ENCODE measurements around the gene RAB3GAP2. TPM values are rescaled to one million over a fixed set of nuclear protein-coding genes. Genes with fewer than 3 reads are reported as not detected.
"Not testable (repeated sequence)": the region's sequence is repeated elsewhere in the genome, so short reads cannot be mapped to it uniquely, and the experiment has no call there.

The RAB3GAP2 gene
- total and polyA plus RNA-seq, 2 experiments from 2014 or later = 15.8 to 22.6 TPM

DNA sequence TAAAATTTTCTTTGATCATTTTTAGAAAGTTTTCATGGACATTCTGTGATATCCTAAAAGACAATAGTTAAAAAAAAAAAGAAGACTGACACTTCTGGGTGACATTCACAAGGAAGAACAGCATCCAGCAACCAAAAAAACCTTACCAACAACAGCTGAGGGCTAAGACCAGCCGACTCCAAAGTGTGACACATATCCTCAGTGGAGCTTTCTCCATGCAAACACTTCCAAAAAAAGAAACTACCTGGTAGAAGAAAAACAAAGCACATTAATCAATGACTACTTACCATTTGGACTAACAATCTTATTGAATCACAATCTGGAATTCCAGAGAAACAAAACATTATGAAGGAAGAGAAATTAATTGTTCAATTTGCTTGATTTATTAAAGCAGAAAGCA, 90.1 kb downstream of the RAB3GAP2 start:
- Histone ChIP-seq H3K9me3 (ENCODE audit: low read depth) (no peaks in the 10 kb centered on the region), H3K4me2 (ENCODE audit: unreplicated experiment) (no peak overlapping the region), H3K36me3 (ENCODE audit: low read depth) (peaks cover 26% of the 10 kb centered on the region), H3K4me1 (ENCODE audit: insufficient read depth) (0 out of 2 replicates have a peak, but pooled peaks cover 9% of the 10 kb centered on the region), H3K27me3 (replicated peaks; ENCODE audit: insufficient read depth) (no peaks in the 10 kb centered on the region), H3K9me2 (ENCODE audit: insufficient read depth) (no peaks in the 10 kb centered on the region), H3K4me3 (no peak overlapping the region), H4K20me1 (ENCODE audit: insufficient read depth) (no peaks in the 10 kb centered on the region), H3K9ac (no peak overlapping the region), H3F3A (ENCODE audit: insufficient read depth) (no peaks in the 10 kb centered on the region), H2AFZ (no peak overlapping the region), H3K79me2 (ENCODE audit: insufficient read depth) (peaks cover 27% of the 10 kb centered on the region), H3K27ac (no peak overlapping the region)
- in situ Hi-C loops (cut with MboI) = no loop called here
- WGBS, 2 experiments (ENCODE audit: low coverage in 1 of 2, low lambda C conversion rate in 2 of 2, missing lambda C conversion rate in 2 of 2) = 45 to 63% methylated on average over 1 of the region's 1 CpG
- DNase-seq = no peak
- TF ChIP-seq EZH2 (IDR thresholded peaks at IDR 0.05; ENCODE audit: insufficient read depth, poor library complexity, severe bottlenecking) = no peak
- no peak for TF ChIP-seq EZH2phosphoT487 (IDR thresholded peaks at IDR 0.05; ENCODE audit: insufficient read depth, low read depth)

DNA sequence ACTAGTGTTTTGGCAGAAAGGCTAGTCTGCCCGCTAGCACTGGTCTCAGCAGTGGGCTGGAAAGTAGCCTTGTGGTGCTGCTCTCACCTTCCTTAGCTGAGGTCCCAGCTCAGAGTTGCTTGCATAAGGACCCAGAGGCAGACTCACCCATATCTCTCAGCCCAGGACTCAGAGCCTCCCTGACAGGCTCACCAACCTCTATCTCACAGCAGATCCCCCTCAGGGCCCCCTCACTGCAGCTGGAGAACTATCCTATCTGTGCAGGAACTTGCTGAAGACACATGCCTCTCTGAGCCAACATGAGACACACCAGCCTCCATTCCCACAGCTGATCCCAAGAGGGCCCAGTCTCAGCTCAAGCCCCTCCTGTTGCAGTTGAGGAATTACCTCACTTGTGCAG, 95.7 kb downstream of the RAB3GAP2 start:
- Histone ChIP-seq H4K20me1 (ENCODE audit: insufficient read depth) (no peaks in the 10 kb centered on the region), H3K27ac (no peak overlapping the region), H3K9me2 (ENCODE audit: insufficient read depth) (no peaks in the 10 kb centered on the region), H3F3A (ENCODE audit: insufficient read depth) (peaks cover 13% of the 10 kb centered on the region), H3K36me3 (ENCODE audit: low read depth) (peaks cover 17% of the 10 kb centered on the region), H2AFZ (no peak overlapping the region), H3K4me2 (ENCODE audit: unreplicated experiment) (no peak overlapping the region), H3K9ac (no peak overlapping the region), H3K4me1 (ENCODE audit: insufficient read depth) (no peaks in the 10 kb centered on the region), H3K27me3 (replicated peaks; ENCODE audit: insufficient read depth) (no peaks in the 10 kb centered on the region), H3K79me2 (ENCODE audit: insufficient read depth) (peaks cover 54% of the 10 kb centered on the region), H3K4me3 (no peak overlapping the region), H3K9me3 (ENCODE audit: low read depth) (no peaks in the 10 kb centered on the region)
- in situ Hi-C loops (cut with MboI) = no loop called here
- DNase-seq = no peak
- 92 to 100% methylated on average over 1 of the region's 1 CpG for WGBS, 2 experiments (ENCODE audit: low coverage in 1 of 2, low lambda C conversion rate in 2 of 2, missing lambda C conversion rate in 2 of 2)
- TF ChIP-seq EZH2phosphoT487 (IDR thresholded peaks at IDR 0.05; ENCODE audit: insufficient read depth, low read depth) = no peak
- TF ChIP-seq EZH2 (IDR thresholded peaks at IDR 0.05; ENCODE audit: insufficient read depth, poor library complexity, severe bottlenecking) = no peak

DNA sequence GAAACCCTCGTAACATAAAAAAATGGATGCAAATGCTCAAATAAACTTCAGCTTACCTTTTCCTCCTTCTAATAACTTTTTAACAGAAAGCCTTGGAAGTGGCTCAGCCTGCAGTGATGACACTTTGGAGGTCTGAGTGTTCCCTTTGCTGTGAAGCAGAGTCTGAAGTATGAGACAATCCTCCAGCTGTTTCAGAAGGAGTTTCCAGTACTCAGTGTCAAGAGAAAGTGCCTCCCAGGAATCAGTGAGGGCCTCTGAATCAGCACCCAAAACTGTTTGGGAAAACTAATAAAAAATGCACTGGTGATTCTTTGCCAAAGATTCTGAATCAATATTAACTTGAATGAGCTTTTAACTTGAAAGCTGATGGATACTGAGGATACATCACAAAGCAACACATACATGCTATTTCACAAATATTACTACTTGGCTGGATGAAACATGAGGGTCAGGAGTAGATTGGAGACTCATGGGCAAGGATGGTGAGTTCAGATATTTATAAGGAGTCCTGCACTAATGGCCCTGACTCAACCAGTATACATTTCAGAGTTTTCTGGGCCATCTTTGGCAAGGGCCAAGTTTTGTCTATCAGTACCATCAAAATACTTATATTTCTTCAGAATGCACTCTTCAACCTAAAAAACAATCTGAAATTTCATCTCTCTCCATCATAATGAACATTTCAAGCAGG, 101.3 kb downstream of the RAB3GAP2 start:
- H3K4me3 ChIP-seq = no peak overlapping the region
- peaks cover 29% of the 10 kb centered on the region for H3F3A ChIP-seq (ENCODE audit: insufficient read depth)
- peaks cover 45% of the 10 kb centered on the region for H3K36me3 ChIP-seq (ENCODE audit: low read depth)
- peaks cover 26% of the 10 kb centered on the region for H3K79me2 ChIP-seq (ENCODE audit: insufficient read depth)
- 46 to 66% methylated on average over 1 of the region's 1 CpG for WGBS, 2 experiments (ENCODE audit: low coverage in 1 of 2, low lambda C conversion rate in 2 of 2, missing lambda C conversion rate in 2 of 2)
- no peak overlapping the region for H3K9ac ChIP-seq
- H3K4me2 ChIP-seq (ENCODE audit: unreplicated experiment) = no peak overlapping the region
- no peak for TF ChIP-seq EZH2phosphoT487 (IDR thresholded peaks at IDR 0.05; ENCODE audit: insufficient read depth, low read depth)
- no peak overlapping the region for H2AFZ ChIP-seq
- peak overlapping the region; percentile 23 for H3K27ac ChIP-seq
- DNase-seq = peak; percentile 62
- in situ Hi-C loops (cut with MboI) = no loop called here
- no peaks in the 10 kb centered on the region for H4K20me1 ChIP-seq (ENCODE audit: insufficient read depth)
- no peaks in the 10 kb centered on the region for H3K27me3 ChIP-seq (replicated peaks; ENCODE audit: insufficient read depth)
- H3K9me3 ChIP-seq (ENCODE audit: low read depth) = no peaks in the 10 kb centered on the region
- H3K4me1 ChIP-seq (ENCODE audit: insufficient read depth) = no peaks in the 10 kb centered on the region
- no peaks in the 10 kb centered on the region for H3K9me2 ChIP-seq (ENCODE audit: insufficient read depth)

DNA sequence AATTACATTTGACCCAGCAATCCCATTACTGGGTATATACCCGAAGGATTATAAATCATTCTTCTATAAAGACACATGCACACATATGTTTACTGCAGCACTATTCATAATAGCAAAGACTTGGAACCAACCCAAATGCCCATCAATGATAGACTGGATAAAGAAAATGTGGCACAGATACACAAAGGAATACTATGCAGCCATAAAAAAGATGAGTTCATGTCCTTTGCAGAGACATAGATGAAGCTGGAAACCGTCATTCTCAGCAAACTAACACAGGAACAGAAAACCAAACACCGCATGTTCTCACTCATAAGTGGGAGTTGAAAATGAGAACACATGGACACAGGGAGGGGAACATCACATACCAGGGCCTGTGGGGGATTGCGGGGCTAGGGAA, 102.4 kb downstream of the RAB3GAP2 start:
- H3K79me2 ChIP-seq (ENCODE audit: insufficient read depth) = peaks cover 17% of the 10 kb centered on the region; the same call in 1 of the 2 replicates
- DNase-seq; H4K20me1 ChIP-seq (ENCODE audit: insufficient read depth); H3K9me2 ChIP-seq (ENCODE audit: insufficient read depth); H3K27ac ChIP-seq; H3K4me3 ChIP-seq; H2AFZ ChIP-seq; H3K9me3 ChIP-seq (ENCODE audit: low read depth); H3K27me3 ChIP-seq (replicated peaks; ENCODE audit: insufficient read depth); in situ Hi-C loops (cut with MboI); H3K4me2 ChIP-seq (ENCODE audit: unreplicated experiment); H3K9ac ChIP-seq; H3K4me1 ChIP-seq (ENCODE audit: insufficient read depth): not testable (repeated sequence)
- peaks cover 56% of the 10 kb centered on the region for H3K36me3 ChIP-seq (ENCODE audit: low read depth)
- H3F3A ChIP-seq (ENCODE audit: insufficient read depth) = peaks cover 29% of the 10 kb centered on the region
- WGBS, 2 experiments (ENCODE audit: low coverage in 1 of 2, low lambda C conversion rate in 2 of 2, missing lambda C conversion rate in 2 of 2) = 96 to 100% methylated on average over 4 of the region's 4 CpGs

DNA sequence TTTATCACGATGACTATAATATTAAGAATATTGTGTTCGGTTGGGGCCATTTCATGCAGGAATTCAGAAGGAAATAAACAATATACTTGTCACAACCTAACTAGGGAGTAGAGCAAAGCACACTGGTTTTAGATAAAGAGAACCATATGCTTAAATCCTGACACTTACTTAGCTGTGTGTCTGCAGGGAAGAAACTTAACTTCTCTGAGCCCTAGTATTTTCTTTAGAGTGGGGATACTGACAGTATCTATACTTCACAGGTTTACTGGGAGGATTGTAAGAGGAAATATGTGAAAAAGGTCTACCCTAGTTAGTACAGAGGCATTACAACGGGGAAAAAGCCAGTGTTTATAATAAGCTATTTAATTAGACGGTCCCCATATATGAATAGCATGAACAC, 105.4 kb downstream of the RAB3GAP2 start:
- no peaks in the 10 kb centered on the region for H3K9me3 ChIP-seq (ENCODE audit: low read depth)
- H3K9ac ChIP-seq = no peak overlapping the region
- in situ Hi-C loops (cut with MboI) = no loop called here
- no peak overlapping the region for H3K27ac ChIP-seq
- no peaks in the 10 kb centered on the region for H3K9me2 ChIP-seq (ENCODE audit: insufficient read depth)
- TF ChIP-seq EZH2phosphoT487 (IDR thresholded peaks at IDR 0.05; ENCODE audit: insufficient read depth, low read depth) (no peak), EZH2 (IDR thresholded peaks at IDR 0.05; ENCODE audit: insufficient read depth, poor library complexity, severe bottlenecking) (no peak)
- no peaks in the 10 kb centered on the region for H4K20me1 ChIP-seq (ENCODE audit: insufficient read depth)
- H2AFZ ChIP-seq = no peak overlapping the region
- H3K79me2 ChIP-seq (ENCODE audit: insufficient read depth) = 0 out of 2 replicates have a peak, but pooled peaks cover 9% of the 10 kb centered on the region
- WGBS, 2 experiments (ENCODE audit: low coverage in 1 of 2, low lambda C conversion rate in 2 of 2, missing lambda C conversion rate in 2 of 2) = 96 to 98% methylated on average over 4 of the region's 4 CpGs
- H3K4me3 ChIP-seq = no peak overlapping the region
- H3K4me1 ChIP-seq (ENCODE audit: insufficient read depth) = no peaks in the 10 kb centered on the region
- H3K36me3 ChIP-seq (ENCODE audit: low read depth) = peaks cover 54% of the 10 kb centered on the region
- DNase-seq = no peak
- H3K4me2 ChIP-seq (ENCODE audit: unreplicated experiment) = no peak overlapping the region
- H3F3A ChIP-seq (ENCODE audit: insufficient read depth) = peaks cover 20% of the 10 kb centered on the region
- H3K27me3 ChIP-seq (replicated peaks; ENCODE audit: insufficient read depth) = no peaks in the 10 kb centered on the region

All from GM23248 (cell line).